Effector memory CD8-positive, alpha-beta T cell (primary cell): ENCODE measurements around the gene THAP10.
A peak's percentile ranks its signal among the peaks of the same experiment; 100 is the strongest.
"Not testable (repeated sequence)": the region's sequence is repeated elsewhere in the genome, so short reads cannot be mapped to it uniquely, and the experiment has no call there.

Source experiments
- ATAC-seq: fragments of 150-1000 bp; cut with Tn5 transposase; replicated peaks from 2 replicates; pipeline ENCODE4 v1.10.0; 2021; ENCODE audit warnings: mild to moderate bottlenecking, moderate library complexity
- DNase-seq, 3 experiments: peaks; one replicate each; pipeline ENCODE4 v3.0.0; 2021
- H3K27ac Mint-ChIP-seq, 2 donors: one replicate each; pipeline ENCODE4 v1.8.0; 2022; ENCODE audit warnings: mild to moderate bottlenecking in 2 of 2, mixed read lengths in 2 of 2, moderate library complexity in 2 of 2
- H3K27me3 Mint-ChIP-seq, 2 donors: one replicate each; pipeline ENCODE4 v1.8.0; 2022; ENCODE audit warnings: mixed read lengths in 2 of 2
- H3K36me3 Mint-ChIP-seq: one replicate; pipeline ENCODE4 v1.8.0; 2022; ENCODE audit warnings: mild to moderate bottlenecking, moderate library complexity, mixed read lengths; ENCODE audit not compliant: insufficient read depth
- H3K4me1 Mint-ChIP-seq, 2 donors: one replicate each; pipeline ENCODE4 v1.8.0; 2022; ENCODE audit warnings: low read depth in 2 of 2, mixed read lengths in 2 of 2
- H3K4me3 Mint-ChIP-seq, 2 donors: one replicate each; pipeline ENCODE4 v1.8.0; 2022; ENCODE audit warnings: mild to moderate bottlenecking in 2 of 2, mixed read lengths in 2 of 2, moderate library complexity in 2 of 2
- H3K9me3 Mint-ChIP-seq, 2 donors: one replicate each; pipeline ENCODE4 v1.8.0; 2022; ENCODE audit warnings: mixed read lengths in 2 of 2

The THAP10 gene

DNA sequence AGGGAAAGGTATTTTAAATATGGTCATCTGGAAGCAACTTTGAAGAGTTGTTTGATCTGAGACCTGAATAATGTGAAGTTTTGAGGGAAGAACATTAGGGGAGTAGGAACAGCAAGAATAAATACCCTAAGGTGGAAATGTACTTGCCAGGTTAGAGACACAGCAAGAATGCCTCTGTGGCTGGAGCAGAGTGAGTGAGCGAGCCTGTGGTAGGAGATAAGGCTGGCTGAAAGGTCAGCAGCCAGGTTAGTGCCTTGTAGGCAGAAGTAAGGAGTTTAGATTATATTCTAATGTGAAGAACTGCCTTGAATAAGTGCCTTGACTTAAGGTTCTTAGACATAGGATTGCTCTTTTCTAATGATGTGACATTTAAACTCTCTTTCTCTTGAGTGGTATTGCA, 18.7 kb upstream of the THAP10 start:
- DNase-seq, result no peak
- Mint-ChIP-seq H3K27me3 (peaks cover 13% of the 10 kb centered on the region in 2 donors), H3K36me3 (no peaks in the 10 kb centered on the region), H3K4me1 (no peaks in the 10 kb centered on the region), H3K9me3 (peaks cover 0 to 3% of the 10 kb centered on the region in 2 donors), H3K27ac (no peak overlapping the region), H3K4me3 (no peak overlapping the region)
- no peak for ATAC-seq

GRCh38 chr15:70907784-70908471, 15.7 kb upstream of the THAP10 start:
- no peak overlapping the region for H3K27ac Mint-ChIP-seq
- H3K36me3 Mint-ChIP-seq, result no peaks in the 10 kb centered on the region
- peaks cover 0 to 3% of the 10 kb centered on the region in 2 donors for H3K9me3 Mint-ChIP-seq
- no peak for DNase-seq
- H3K27me3 Mint-ChIP-seq, result peaks cover 21 to 24% of the 10 kb centered on the region in 2 donors
- no peak overlapping the region for H3K4me3 Mint-ChIP-seq
- no peak for ATAC-seq
- H3K4me1 Mint-ChIP-seq, result no peaks in the 10 kb centered on the region

GRCh38 chr15:70906842-70907241, 14.6 kb upstream of the THAP10 start:
- Mint-ChIP-seq H3K4me3 (no peak overlapping the region), H3K27ac (no peak overlapping the region), H3K9me3 (peaks cover 0 to 3% of the 10 kb centered on the region in 2 donors), H3K4me1 (no peaks in the 10 kb centered on the region), H3K36me3 (no peaks in the 10 kb centered on the region), H3K27me3 (peaks cover 21 to 30% of the 10 kb centered on the region in 2 donors)
- DNase-seq, result no peak
- ATAC-seq, result no peak

DNA sequence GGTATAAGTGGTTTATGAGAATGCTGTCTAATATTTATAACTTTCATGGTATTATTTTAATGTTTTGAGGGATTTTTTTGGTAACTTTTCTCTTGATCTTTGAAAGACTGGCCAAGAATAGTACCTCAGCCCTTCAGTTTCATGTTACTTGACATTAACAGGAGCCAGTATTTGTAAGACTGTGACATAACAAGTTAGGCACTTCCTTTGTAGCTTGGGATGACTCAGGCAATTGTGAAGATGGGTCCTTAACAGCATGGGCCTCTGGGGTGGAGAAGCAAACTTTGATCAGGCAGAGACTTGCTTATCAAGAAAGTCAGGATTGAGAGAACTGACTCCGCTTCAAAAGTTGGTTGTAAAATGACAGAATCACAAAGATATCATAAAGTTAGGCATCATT, 9.9 kb upstream of the THAP10 start:
- peaks cover 28 to 30% of the 10 kb centered on the region in 2 donors for H3K27me3 Mint-ChIP-seq
- ATAC-seq (no peak), DNase-seq (no peak)
- no peaks in the 10 kb centered on the region for H3K36me3 Mint-ChIP-seq
- no peaks in the 10 kb centered on the region for H3K9me3 Mint-ChIP-seq
- H3K4me3 Mint-ChIP-seq, result no peak overlapping the region
- no peaks in the 10 kb centered on the region for H3K4me1 Mint-ChIP-seq
- H3K27ac Mint-ChIP-seq, result no peak overlapping the region

DNA sequence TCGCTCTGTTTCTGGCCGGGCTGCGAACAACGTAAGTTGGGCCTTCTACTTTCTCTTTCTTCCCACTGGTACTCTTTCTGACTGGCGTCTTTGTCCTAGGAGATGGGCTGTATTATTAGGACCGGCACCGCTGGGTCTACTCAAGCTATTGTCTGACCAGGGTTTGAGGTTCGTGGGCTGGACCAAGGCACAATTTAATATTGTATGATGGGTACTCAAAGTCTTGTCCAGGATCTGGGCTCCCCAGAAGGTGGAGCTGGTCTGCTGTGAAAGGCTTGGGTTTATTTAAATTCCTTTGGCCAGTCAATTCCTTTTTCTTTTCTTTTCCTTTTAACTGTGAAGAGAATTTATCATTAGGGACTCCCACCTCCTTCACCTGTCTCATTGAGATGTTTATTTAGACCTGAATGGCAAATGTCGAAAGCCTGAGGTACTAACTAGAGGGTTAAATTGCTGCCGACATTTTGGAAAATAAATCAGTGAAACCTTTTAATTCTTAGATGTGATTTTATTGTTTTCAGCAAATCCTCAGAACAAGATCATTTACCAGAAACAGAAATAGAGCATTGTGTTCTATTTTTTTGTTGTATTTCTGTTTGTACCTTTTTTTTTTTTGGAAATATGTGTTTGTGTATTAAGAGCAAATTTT, 803 bp upstream of the THAP10 start:
- no peak for ATAC-seq
- no peak for DNase-seq
- H3K27me3 Mint-ChIP-seq, result peaks cover 47 to 48% of the 10 kb centered on the region in 2 donors

DNA sequence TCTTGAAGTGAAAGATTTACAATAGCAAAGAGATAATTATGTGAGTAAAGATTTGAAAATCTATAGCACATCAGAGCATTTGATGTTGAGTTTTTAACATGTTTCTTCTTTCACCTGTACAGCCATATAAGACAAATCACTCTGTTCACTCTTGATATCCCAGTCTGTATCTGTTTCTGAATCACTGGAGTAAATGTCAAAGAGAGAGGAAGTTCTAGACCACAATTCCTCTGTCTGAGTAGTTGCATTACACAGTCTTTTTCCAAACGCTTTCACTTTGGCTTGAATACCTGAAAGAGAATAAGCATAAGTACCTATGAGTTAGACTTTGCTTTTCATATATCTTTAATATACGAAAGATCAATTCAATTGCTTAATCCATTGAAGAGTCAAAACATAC, 9.9 kb downstream of the THAP10 start:
- Mint-ChIP-seq H3K27ac (no peak overlapping the region), H3K4me1 (no peaks in the 10 kb centered on the region), H3K4me3 (no peak overlapping the region), H3K36me3 (no peaks in the 10 kb centered on the region), H3K27me3 (peaks cover 24 to 40% of the 10 kb centered on the region in 2 donors), H3K9me3 (no peaks in the 10 kb centered on the region)
- ATAC-seq (no peak), DNase-seq (no peak)

More for the DNA sequence above, 803 bp upstream of the THAP10 start:
- no peaks in the 10 kb centered on the region for H3K36me3 Mint-ChIP-seq
- peak overlapping the region; percentile 76 to 83 for H3K4me3 Mint-ChIP-seq
- H3K27ac Mint-ChIP-seq, result peak overlapping the region; percentile 24 to 57
- no peaks in the 10 kb centered on the region for H3K9me3 Mint-ChIP-seq
- H3K4me1 Mint-ChIP-seq, result peaks cover 7% of the 10 kb centered on the region in 2 donors

DNA sequence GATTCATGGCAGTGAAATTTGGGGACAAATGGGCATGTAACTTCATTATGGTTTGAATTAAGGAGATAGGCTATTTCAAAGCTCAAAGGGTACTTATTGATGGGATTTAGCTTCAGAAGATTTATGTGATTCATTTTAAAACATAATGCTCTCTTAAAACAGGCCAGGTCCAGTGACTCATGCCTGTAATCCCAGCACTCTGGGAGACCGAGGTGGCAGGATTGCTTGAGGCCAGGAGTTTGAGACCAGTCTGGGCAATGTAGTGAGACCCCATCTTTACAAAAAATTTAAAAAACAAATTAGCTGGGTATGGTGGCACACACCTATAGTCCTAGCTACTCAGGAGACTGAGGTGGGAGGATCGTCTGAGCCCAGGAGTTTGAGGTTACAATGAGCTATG, 11.5 kb downstream of the THAP10 start:
- H3K36me3 Mint-ChIP-seq, result no peaks in the 10 kb centered on the region
- no peaks in the 10 kb centered on the region for H3K9me3 Mint-ChIP-seq
- H3K4me1 Mint-ChIP-seq, result no peaks in the 10 kb centered on the region
- no peak overlapping the region for H3K4me3 Mint-ChIP-seq
- DNase-seq, result no peak
- no peak overlapping the region for H3K27ac Mint-ChIP-seq
- ATAC-seq, result no peak
- H3K27me3 Mint-ChIP-seq, result peaks cover 32 to 50% of the 10 kb centered on the region in 2 donors

DNA sequence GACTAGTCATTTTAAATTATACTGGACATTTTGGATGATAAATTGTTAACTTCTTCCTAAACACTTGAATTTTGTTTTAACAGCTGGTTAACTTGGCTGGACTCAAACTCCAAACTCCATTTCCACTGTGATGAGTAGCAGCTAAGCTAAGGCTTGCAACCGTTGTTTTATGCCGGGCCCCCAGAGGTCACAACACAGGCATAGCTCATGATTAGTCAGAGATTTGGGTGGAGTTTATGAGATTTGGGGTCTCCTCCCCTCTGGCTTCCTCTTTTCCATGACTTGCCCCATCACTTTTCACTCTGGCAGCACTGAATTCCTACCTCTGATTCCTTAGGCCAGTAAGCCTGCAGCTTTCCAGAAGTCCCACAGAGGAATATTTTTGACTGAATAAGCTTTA, 12.8 kb downstream of the THAP10 start:
- DNase-seq, result no peak
- Mint-ChIP-seq H3K27ac (no peak overlapping the region), H3K9me3 (no peaks in the 10 kb centered on the region), H3K4me3 (no peak overlapping the region), H3K4me1 (no peaks in the 10 kb centered on the region), H3K27me3 (peaks cover 44 to 46% of the 10 kb centered on the region in 2 donors), H3K36me3 (no peaks in the 10 kb centered on the region)
- ATAC-seq, result no peak

- H3K27ac Mint-ChIP-seq, result no peak overlapping the region
Observed at GRCh38 chr15:70876683-70877082, 15.6 kb downstream of the THAP10 start.

DNA sequence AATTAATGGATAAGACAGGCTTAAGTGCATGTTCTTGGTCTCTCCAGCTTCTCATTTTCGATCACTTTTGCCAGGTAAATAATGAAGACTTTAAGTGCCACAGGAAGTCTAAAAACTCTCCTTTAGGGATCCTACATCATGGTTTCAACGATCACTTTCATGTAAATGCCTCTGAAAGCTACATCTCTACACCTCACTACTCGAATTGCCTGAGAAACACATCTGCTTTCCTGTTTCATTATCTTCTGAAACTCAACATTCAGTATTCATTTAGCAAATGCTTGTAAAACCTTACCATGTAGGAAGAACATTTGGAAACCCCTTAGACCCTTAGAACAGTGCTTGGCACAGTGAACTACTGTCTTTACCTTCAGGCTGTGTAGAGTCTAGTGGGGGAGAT, 16.2 kb downstream of the THAP10 start:
- DNase-seq, result no peak
- Mint-ChIP-seq H3K36me3 (no peaks in the 10 kb centered on the region), H3K4me3 (no peak overlapping the region), H3K4me1 (no peaks in the 10 kb centered on the region), H3K27ac (no peak overlapping the region), H3K9me3 (peaks cover 0 to 1% of the 10 kb centered on the region in 2 donors), H3K27me3 (peaks cover 43 to 66% of the 10 kb centered on the region in 2 donors)
- ATAC-seq, result no peak

More at GRCh38 chr15:70876683-70877082, 15.6 kb downstream of the THAP10 start:
- no peak for DNase-seq
- no peaks in the 10 kb centered on the region for H3K4me1 Mint-ChIP-seq
- no peak for ATAC-seq
- H3K36me3 Mint-ChIP-seq, result no peaks in the 10 kb centered on the region
- peaks cover 43 to 66% of the 10 kb centered on the region in 2 donors for H3K27me3 Mint-ChIP-seq
- no peak overlapping the region for H3K4me3 Mint-ChIP-seq
- H3K9me3 Mint-ChIP-seq, result peaks cover 0 to 1% of the 10 kb centered on the region in 2 donors

DNA sequence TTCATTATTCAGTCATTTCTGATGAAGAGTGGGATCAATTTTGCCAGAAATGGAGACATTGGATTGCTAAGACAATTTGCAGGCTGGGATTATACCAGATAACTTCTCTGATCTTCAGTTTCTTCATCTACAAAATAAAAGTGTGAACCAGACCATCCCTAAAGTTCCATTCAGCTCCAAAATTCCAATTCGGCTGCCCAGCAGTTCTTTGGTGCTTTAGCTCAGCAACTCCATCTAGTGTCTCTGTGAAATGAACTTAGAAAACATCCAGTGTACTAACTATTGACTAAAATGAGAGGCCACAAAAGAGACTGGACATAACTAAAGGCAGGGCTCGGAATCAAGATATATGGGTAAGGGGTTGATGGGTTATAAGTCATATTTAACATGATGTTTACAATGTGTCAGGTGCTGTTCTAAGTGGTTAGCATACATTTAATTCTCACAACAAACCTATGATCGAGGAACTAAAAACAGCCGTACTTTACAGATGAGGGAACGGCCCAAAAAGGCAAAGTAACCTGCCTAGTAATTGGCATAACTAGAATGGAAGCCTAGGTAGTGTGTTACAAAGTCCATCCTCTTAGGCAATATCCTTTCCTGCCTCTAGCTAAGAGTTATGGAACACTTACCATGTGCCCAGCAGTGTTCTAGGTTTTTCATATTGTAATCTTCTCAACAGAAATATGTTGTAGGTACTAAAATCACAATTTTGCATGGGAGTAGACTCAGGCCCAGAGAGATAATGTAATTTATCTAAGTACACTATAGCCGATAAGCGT, 17.0 kb downstream of the THAP10 start:
- DNase-seq, result no peak
- no peak for ATAC-seq
- Mint-ChIP-seq H3K4me3 (no peak overlapping the region), H3K36me3 (no peaks in the 10 kb centered on the region), H3K27ac (no peak overlapping the region), H3K27me3 (peaks cover 35 to 62% of the 10 kb centered on the region in 2 donors), H3K9me3 (peaks cover 0 to 1% of the 10 kb centered on the region in 2 donors), H3K4me1 (no peaks in the 10 kb centered on the region)

DNA sequence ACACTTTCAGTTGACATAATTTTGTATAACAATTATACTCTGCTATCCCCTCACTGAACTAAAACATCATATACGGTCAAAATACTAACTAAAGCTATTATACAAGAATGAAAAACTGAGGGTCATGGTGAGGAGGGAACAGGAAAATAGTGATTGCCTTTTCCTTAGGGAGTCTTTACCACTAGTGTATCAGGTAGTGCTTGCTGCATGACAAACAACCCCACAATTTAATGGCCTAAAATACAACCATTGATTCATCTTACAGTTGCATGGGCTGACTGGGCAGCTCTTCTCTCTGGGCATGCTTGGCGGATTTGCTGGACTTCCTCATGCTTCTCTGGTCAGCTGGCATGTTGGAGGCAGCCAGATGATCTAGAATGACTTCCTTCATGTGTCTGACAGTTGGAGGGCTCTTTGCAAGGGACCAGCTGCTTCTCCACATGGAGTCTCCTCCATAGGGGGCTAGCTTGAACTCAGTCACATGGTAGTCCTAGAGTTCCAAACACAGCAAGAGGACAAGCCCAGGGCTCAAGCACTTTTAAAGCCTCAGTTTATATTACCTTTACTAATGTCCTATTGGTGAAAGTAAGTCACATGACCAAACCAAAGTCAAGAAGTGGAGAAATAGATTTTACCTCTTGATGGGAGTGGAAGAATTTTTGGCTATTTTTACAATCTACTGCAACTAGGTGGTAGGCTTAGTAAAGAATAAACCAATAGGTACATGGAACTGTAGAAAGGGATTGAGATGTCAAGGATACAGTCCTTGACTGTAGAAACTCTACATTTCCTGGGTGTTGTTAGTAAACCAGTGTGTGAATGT, 18.8 kb downstream of the THAP10 start:
- no peaks in the 10 kb centered on the region for H3K4me1 Mint-ChIP-seq
- no peak overlapping the region for H3K27ac Mint-ChIP-seq
- H3K27me3 Mint-ChIP-seq, result peaks cover 21 to 45% of the 10 kb centered on the region in 2 donors
- no peak overlapping the region for H3K4me3 Mint-ChIP-seq
- DNase-seq, result no peak
- no peak for ATAC-seq
- no peaks in the 10 kb centered on the region for H3K36me3 Mint-ChIP-seq
- peaks cover 0 to 1% of the 10 kb centered on the region in 2 donors for H3K9me3 Mint-ChIP-seq

- H3K4me1 Mint-ChIP-seq, H3K27ac Mint-ChIP-seq, H3K4me3 Mint-ChIP-seq, DNase-seq, H3K9me3 Mint-ChIP-seq, ATAC-seq, H3K36me3 Mint-ChIP-seq: not testable (repeated sequence)
- H3K27me3 Mint-ChIP-seq, result peaks cover 14 to 51% of the 10 kb centered on the region in 2 donors
Observed at GRCh38 chr15:70871490-70871889, 20.7 kb downstream of the THAP10 start.
